Measurements from ENCODE around the gene MALT1.

DNA sequence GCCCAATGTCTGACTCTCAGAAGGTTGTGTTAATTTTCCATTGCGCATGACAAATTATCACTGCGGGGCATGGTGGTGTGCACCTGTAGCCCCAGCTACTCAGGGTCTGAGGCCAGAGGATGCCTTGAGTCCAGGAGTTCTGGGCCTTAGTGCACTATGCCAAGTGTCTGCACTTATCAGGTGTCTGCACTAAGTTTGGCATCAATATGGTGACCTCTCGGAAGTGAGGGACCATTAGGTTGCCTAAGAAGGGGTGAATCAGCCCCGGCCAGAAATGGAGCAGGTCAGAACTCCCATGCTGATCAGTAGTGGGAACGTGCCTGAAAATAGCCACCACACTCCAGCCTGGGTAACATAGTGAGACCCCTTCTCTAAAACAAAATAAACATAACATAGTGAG lies 131.7 kb downstream of the MALT1 start:
- TF ChIP-seq, protein P1, sequence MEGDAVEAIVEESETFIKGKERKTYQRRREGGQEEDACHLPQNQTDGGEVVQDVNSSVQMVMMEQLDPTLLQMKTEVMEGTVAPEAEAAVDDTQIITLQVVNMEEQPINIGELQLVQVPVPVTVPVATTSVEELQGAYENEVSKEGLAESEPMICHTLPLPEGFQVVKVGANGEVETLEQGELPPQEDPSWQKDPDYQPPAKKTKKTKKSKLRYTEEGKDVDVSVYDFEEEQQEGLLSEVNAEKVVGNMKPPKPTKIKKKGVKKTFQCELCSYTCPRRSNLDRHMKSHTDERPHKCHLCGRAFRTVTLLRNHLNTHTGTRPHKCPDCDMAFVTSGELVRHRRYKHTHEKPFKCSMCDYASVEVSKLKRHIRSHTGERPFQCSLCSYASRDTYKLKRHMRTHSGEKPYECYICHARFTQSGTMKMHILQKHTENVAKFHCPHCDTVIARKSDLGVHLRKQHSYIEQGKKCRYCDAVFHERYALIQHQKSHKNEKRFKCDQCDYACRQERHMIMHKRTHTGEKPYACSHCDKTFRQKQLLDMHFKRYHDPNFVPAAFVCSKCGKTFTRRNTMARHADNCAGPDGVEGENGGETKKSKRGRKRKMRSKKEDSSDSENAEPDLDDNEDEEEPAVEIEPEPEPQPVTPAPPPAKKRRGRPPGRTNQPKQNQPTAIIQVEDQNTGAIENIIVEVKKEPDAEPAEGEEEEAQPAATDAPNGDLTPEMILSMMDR (IDR thresholded peaks at IDR 0.05): no peak
- no peak for TF ChIP-seq POLR2AphosphoS5 (IDR thresholded peaks at IDR 0.05)
